Raji (cell line): ENCODE data around the gene MYZAP.

ENCODE experiments used
- POLR2A ChIP-seq: IDR thresholded peaks from 2 replicates; pipeline ENCODE4 v1.6.1; 2011; ENCODE audit warnings: low read depth, low read length, control low read depth; ENCODE audit not compliant: insufficient read depth

The MYZAP gene

GRCh38 chr15:57681011-57681410 is 89.3 kb downstream of the MYZAP start:
- TF ChIP-seq POLR2A: no peak

GRCh38 chr15:57683481-57683880 is 91.8 kb downstream of the MYZAP start:
- TF ChIP-seq POLR2A: no peak

GRCh38 chr15:57684491-57685151 is 92.9 kb downstream of the MYZAP start:
- TF ChIP-seq POLR2A: no peak

GRCh38 chr15:57685306-57686095 is 93.8 kb downstream of the MYZAP start:
- TF ChIP-seq POLR2A: no peak

GRCh38 chr15:57686657-57687056 is 95.0 kb downstream of the MYZAP start:
- TF ChIP-seq POLR2A: no peak

GRCh38 chr15:57690341-57690966 is 98.8 kb downstream of the MYZAP start:
- no peak for TF ChIP-seq POLR2A

GRCh38 chr15:57691082-57691481 is 99.4 kb downstream of the MYZAP start:
- TF ChIP-seq POLR2A: no peak

GRCh38 chr15:57692709-57693108 is 101.0 kb downstream of the MYZAP start:
- TF ChIP-seq POLR2A: no peak

GRCh38 chr15:57694279-57694678 is 102.6 kb downstream of the MYZAP start:
- TF ChIP-seq POLR2A: no peak

- TF ChIP-seq POLR2A: no peak
These were observed 104.4 kb downstream of the MYZAP start for GRCh38 chr15:57696146-57696545.

GRCh38 chr15:57697588-57697987 is 105.9 kb downstream of the MYZAP start:
- TF ChIP-seq POLR2A: no peak

GRCh38 chr15:57698243-57698642 is 106.5 kb downstream of the MYZAP start:
- no peak for TF ChIP-seq POLR2A

- no peak for TF ChIP-seq POLR2A
These were observed 107.3 kb downstream of the MYZAP start for GRCh38 chr15:57698991-57699390.

GRCh38 chr15:57703387-57703786 is 111.7 kb downstream of the MYZAP start:
- TF ChIP-seq POLR2A: no peak

- TF ChIP-seq POLR2A: no peak
These were observed 112.7 kb downstream of the MYZAP start for GRCh38 chr15:57704441-57704840.
